Central memory CD4-positive, alpha-beta T cell (primary cell): ENCODE data around the gene EDIL3.

Experiments
- DNase-seq: peaks from one replicate; pipeline ENCODE4 v3.0.0; 2022

The EDIL3 gene

DNA sequence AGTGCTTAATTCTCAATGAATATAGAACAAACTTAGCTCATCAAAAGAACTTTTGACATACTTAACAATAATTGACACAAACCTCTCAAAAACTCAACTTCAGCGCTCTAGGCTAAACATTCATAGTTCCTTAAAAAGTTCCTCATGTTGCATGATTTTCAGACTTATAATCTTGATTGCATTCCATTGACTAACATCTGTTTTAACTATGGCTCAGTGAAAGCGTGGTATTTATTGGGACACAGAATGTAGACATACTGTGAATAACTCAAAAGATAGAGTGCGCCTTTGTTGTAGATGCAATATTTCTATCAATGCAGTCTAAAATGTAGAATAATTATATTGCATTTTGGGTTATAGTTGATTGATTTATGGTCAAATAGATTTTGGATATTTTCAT, 436.9 kb downstream of the EDIL3 start:
- no peak for DNase-seq

DNA sequence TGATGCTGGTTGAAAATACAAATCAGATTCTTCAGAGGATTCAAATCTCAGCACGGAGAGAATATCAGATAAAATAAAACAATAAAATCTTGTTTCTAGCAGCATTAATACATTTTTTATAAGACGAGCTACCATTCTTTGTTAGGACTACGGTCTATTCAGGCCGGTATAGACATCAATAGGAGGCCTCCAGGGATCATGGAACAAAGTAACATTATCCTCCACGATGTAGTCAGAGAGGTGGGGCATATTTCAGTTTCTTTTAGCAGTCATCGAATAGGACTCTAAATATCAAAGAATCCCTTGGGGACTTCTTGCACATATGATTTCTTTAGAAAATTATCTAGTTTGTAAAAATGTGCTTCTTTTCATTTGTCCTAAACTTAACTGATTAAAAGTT, 438.2 kb downstream of the EDIL3 start:
- DNase-seq, result no peak

DNA sequence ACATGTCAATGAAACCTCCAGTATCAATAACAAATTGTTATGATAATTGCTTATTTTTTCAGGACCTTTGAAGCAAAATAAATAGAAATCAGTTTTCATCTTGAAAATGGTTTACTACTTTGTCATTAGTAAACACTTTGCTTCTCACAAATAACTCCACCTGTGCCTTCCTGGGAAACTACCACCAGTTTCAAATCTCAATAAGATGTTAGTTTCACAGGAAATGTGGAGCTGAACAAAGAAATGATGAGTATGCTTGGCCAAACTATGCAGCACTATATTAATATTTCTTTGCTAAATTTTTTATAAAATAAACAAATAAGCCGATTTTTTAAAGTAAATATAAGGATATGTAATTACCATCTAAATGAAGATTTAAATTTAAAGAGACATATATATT, 442.5 kb downstream of the EDIL3 start:
- DNase-seq, result no peak

DNA sequence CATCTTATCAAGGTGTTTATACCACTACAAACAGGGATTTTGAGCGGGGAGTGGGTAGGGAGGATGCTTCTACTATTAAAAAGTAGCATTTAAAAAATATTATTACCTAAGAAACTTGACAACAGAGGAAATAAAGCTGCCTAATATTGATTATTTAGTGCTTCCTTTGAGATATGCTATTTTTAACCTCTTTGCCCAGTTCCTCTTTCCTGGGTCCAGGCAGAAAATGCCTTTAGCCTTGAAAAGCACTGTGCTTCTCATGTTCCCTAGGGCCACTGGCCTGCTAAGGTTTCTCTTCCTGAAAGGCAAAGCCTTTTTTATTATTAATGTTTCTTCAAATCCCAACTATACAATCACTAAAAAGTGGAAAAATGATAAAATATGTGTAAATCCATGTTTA, 446.8 kb downstream of the EDIL3 start:
- DNase-seq, result no peak

DNA sequence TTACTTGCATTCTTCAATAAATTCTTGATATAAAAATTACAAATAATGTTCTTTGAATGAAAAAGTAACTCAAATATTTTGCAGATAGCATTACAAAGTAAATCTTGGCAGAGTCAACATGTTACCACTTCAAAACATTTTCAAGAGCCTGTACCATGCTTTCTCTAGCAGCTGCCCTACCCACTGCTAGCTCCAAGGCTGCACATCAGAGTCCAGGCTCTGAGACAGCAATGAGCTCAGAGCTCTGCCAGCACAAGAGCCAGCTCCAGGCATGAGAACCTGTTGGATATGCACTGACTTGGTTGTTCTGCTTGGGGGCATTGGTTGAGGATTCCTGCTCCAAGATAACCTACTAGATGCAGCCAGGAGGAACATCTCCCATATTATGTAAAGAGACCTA, 452.7 kb downstream of the EDIL3 start:
- no peak for DNase-seq

DNA sequence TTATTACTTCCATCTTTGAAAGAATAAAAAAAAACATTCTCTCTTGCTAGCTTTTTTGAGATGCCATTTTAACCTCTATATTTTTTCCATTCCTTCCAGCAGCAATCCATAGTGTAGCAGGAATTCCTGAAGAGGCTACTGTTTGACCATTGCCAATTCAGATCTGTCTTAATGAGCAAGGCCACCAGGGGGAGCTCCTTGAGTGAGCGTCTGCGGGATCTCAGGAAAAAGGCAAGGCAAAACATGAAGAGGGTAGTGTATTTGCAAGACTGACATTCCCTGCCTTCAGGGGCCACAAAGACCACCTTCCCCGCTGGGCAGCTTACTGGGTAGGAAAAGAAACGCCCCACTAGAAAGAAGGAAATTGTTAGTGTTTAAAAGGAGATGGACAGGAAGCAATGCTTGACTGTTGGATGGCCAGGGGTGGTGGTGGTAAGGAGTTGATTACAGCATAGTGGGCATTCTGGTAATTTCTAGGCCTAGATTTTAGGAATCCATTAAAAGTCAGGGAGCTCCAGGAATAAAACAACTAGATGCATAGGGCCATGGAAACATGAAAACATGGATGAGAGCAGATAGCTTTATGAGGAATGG, 457.4 kb downstream of the EDIL3 start:
- DNase-seq, result no peak

DNA sequence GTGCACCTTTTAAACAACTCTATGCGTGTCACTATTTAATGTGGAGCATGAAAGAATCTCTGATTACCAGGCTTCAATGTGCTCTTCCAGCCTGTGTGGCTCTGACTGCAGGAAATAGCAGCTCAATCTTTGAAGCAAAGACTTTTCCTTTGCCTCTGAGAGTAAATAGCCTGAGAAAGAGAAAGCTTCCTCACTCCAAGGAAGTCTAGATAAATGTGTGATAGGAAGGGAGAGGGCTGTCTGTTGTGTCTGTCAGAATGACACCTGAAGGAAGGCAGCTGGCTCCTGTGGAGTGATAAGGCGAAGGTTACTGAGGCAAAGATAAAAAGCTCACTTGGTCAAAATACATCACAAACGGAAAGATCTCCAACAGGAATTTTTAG, 458.7 kb downstream of the EDIL3 start:
- DNase-seq, result no peak

DNA sequence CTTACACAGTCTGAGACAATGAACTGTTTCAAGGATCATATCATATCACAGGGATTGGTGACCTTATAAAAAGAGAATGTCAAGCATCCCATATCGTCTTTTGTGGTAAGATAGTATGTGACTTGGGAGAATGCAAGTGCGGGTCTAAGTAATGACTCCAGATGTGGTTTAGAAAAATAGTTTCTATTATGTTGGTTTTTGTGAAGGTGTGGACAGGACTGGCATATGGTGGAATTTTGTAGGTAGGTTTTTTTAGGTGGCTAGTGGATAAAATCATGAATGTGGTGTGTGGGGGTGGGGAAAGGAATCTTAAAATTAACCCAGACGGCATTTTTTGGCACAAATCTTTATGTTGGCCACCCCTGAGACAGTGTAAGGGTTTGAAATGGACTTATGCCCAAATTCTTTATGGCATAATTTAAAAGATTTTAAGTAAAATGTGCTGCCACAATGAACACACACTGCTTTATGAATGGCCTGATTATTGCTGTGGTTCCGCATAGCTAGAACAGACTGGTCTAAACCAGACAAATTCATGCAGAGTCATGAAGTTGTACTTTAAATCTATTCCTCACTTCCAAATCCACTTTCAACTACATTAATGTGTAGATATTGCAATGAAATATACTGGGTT, 459.2 kb downstream of the EDIL3 start:
- DNase-seq, result no peak

DNA sequence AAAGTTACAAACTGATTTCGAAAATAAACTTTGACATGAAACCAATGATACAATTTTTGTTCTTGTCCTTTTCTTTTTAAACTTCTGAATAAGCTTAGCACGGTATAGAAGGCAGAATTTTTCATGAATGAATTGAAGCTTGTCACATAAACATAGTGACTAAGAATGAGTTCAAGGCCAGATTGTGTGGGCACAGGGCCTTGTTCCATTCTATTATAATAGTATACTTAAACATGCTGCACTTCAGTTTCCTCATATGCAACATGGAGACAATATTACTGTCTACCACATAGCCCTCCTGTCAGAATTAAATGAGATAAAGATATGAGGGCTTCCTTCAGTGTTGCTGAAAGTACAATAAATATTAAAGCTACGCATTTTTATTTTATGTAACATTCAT, 459.8 kb downstream of the EDIL3 start:
- no peak for DNase-seq

DNA sequence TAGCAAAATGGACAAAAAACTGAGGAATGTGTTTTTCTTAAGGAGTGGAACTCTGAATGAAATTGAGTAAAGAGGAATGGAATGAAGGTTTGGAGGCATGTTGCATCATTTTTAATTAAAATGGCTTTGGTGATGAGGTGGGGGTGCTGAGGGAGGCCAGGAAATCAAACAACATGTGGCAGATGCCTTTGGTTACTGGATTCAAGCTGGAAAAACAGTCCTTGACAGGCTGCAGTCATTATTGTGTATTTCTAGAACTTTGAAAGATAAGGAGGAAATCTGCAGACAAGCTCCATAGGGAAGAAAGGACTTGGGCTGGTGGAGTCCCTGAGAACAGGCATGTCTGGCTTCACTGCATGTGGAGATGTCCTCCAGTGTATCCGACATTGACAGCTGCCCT, 460.5 kb downstream of the EDIL3 start:
- DNase-seq, result no peak

DNA sequence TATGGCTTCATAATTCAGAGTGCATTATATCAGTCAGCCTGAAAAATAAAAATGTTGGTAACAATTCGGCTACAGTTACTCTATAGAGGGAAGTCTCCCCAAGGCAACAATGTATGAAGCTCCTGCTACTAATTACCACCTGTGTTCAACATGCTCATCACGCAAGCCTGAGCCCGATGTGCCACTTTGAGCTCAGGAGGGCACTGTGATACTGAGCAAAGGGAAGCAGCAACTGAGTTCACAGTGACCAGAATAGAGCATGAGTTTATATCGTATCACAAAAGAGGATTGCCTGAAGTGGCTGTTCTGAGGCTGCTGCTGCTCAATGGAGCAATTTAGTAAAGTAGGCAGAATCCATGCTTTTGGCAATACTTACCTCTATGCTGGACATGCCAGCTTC, 462.0 kb downstream of the EDIL3 start:
- DNase-seq, result no peak

DNA sequence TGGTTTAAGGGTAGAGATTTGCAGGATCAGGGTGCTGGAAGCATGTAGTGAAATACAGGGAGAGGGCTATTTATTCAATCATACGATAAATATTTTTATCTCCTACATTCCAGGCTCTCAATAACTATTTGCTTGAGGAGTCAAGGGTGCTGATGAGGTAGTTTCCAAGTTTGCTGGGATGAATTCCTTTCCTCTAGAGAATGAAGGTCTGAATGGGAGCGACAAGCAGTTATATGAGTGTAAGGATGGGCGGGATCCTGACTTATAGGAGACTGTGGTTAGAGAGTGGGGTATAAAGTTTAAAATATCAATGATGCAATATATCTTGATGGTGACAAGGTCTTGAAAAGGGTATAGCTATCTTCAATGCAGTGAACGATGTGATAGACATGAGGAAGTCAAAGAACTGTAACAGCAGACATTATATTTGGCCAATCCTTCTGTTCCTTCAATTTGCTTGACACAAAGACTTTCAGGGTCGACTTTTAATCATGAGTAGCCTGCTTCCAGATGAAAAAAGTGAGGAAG, 462.9 kb downstream of the EDIL3 start:
- DNase-seq, result no peak

DNA sequence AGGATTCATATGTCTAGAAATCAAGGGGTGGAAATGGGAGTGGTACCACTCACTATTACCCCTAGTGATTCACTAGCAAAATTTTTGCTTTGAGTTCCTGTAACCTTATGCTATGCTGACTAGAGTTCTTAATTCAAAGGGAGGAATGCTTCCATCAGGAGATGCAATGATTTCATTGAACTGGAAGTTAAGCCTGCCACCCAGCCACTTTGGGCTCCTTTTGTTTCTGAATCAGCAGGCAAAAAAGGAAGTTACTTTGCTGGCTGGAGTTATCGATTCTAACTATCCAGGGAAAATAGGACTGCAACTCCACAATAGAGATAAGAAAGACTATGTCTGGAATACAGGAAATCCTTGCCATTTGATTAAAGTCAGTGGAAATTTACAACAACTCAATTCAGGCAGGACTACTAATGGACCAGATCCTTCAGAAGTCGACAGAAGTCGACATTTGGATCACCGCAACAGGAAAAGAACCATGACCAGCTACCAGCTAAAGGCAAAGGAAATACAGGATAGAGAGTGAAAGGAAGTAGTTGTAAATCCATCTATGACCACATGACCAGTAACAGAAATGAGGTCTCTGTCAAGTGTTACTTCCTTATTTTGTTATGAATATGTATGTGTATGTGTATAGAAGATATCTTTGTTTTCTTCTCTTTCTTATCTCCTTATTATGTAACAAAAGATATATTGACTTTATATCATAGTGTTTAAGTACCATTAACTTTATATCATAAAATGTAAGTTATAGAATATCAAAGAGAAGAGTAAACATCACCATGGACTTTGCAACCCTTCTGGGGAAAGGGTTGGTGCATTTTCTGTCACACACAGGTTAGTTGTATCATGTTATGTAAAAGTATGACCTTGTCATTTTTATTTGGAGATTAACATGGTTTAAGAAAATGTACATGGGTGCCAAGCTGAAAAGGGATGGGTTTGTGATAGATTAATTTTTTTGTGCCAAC, 465.3 kb downstream of the EDIL3 start:
- no peak for DNase-seq

DNA sequence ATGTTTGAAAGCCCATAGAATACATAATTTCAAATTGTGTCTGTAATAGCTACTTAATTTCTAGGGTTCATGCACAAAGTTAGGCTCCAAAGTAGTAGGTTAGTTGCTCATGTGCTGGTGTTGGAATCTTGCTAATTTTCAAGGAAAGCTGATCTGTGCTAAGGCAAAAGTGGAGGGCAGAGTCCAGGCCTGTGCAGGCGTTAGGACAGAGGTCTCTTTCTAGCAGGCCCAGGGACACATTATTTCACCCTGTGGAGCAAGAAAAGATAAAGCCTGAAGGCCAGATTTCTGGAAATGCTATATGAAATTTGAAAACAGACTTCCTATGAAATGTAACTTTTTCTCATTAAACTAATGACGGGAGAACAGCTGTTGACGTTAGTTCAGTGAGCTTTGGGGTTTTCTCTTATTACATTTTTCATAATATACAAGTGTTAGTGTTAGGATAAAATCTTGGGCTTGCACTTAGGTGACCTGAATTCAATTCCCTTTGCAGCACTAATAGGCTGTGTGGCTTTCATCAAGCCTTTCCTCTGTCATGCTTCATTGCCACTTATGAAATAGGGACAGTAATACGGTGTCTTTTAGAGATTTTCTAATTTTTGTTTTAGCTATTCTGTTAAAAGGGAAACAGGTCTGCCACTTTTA, 467.3 kb downstream of the EDIL3 start:
- no peak for DNase-seq

DNA sequence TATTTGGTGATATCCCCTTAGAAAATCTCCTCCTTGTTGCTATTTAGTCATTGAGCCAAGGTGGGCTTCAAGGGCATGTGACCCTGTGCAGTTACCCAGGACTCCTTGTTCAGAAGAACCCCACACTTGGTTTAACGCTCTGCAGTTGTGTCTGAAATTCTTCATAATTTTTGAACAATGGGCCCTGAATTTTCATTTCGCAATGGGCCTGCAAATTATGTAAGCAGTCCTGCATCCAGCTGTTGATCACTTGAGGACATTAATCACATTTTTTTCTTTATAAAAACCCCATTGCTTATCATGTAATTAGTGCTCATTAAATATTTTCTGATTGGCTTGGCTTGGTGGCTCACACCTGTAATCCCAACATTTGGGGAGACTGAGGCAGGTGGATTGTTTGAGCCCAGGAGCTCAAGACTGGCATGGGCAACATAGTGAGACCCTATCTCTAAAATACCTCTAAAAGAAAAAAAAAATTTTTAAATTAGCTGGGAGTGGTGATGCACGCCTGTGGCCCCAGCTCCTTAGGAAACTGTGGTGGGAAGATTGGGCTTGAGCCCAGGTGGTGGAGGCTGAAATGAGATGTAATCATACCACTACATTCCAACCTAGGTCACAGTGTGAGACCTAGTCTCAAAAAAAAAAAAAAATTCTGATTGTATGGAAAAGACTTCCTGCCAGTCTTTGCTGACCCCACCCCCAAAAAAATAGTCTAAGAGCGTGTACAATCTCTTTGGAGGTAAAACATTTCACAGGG, 469.8 kb downstream of the EDIL3 start:
- DNase-seq, result no peak

DNA sequence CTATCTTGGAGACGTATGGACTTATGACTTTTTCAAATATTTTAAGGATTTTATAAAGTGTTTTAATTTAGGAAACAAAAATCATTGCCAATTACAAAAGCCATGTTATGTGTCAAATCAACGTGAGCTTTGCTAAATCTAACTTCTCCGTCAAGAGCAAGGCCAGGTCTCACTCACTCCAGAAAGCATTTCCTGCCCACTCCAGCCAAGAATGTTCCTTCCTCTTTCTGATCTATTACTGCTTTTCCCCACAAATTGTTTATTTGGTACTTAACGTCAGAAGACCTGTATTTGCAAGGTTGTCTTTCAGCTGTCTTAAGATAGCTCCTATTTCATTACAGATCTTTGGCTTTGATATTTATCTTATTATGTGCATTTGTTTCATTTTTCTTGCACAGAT, 470.5 kb downstream of the EDIL3 start:
- no peak for DNase-seq

DNA sequence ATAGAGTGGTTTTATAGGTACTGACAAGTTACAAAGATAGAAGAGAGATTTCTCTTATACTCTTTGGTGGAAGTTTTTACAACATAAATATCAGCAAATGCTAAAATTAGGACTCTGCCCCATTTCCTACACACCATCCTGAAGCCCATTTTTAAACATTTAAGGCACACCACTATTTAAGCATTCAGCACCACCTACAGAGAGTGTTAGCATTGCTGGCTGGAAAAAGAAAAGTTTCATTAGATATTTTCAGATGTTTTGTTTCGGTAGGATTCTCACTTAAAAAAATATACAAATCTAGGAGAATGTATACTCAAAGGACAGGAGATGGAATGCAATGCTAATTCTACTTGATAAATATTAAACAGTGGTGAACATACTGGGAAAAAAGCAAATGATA, 471.1 kb downstream of the EDIL3 start:
- DNase-seq, result no peak

DNA sequence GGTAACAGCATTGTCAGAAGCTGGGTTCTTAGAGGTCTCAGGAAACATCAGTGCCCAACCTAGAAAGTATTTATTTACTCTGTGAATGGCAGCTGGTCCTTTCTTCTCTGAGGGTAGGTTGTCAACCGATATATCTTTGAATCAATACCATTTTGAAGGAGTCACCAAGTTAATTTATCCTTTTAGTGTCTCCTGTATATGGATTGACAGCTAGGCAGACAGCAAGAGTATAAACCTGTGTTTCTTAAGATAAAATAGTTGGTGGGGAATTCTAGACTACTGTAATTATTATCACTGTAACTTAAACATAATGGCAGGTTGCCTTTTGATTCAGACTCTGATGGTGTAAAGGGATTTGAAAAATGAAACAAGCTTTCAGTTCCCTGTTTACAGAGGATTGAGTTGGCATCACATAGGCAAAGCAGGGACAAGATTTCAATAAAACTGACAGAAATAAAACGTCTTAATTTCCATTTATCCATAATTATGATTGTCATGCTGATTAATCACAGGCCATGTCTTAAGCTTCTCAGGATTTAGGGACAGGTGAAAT, 473.2 kb downstream of the EDIL3 start:
- no peak for DNase-seq

DNA sequence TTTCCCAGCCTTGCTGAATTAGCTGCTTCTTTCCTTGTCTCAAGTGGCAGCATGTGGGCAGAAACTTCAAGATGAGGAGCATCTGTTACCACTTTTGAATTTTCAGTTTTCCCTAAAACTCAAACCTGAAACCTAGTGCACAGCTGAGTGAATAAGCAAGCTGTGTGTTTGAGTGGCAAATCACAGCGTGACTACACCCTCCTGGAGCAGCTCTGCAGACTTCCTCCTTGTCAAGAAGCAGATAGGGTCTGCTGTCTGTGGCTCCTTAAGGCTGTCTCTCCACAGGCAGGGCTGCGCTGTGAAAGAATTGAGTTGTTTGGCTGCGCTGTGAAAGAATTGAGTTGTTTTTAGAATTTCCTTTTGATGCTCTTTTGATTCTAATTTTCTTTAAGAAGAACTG, 484.4 kb downstream of the EDIL3 start:
- DNase-seq, result no peak

DNA sequence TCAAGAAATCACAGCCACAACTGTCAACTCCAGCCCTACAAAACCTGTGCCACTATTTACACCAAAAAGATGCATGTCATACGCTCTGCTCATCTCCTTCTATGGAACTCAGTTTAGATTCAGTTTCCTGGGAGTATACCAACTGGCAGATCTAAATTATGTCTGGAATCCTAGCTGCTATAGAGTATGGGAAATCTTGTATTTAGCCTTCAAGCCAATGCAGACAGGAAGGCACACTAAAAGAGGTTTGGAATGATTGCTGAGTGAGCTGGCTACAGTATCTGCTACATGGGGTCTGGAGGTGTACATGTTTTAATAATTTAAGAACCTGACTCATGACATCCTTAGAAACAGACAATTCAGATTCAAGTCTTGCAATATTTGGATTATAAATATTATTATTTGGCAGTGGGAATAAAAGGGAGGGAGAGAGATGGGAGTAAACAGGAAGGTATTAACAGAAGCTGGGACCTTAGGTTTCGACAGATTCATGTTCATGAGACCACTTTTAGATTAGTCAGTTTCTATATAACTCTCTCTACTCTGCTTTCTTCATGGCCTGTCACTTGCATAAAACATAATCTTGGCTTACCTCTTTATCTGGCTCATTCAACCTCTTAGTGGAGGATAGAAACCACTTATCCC, 485.2 kb downstream of the EDIL3 start:
- DNase-seq, result no peak

DNA sequence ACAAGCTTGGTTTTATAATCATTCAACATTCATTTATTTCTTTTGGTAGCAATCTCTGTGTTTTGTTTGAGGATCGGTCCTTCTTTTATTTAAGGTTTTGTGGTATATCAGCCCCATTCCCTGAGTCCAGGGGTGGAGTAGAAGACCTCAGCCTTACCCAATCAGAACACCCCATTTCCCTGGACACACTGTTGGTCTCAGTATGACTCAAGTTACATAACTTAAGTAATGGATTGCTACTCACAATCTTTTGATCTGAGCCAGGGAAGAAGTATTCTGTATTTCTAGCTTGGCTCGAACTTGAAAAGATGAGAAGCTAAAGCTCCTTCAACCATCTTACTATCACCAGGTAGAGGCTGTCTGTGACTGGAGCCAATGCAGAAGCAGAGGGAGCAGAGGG, 488.8 kb downstream of the EDIL3 start:
- DNase-seq, result no peak

DNA sequence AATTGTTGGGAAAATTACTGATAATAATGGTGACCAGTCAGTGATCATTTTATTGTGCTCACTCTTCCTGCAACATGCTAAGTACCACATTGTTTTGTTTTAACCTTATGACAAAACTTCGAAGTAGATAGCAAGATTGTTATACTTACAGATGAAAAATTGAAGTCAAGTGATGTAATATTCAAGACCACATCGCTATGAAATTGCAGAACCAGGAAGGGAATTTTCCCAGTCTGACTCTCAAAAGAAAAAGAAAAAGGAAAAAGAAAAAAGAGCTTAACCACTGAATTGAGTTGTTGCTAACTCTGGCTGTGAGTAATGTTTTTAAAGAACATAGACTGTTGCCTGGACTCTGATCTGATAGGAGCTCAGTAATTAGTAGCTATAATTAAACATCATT, 493.4 kb downstream of the EDIL3 start:
- no peak for DNase-seq
